HL-60/S4 (cell line): ENCODE results near the gene CTF1.
"Not testable (repeated sequence)": the region's sequence is repeated elsewhere in the genome, so short reads cannot be mapped to it uniquely, and the experiment has no call there.

Source experiments
- in situ Hi-C: fragments of 300-500 bp; cut with MboI; formaldehyde crosslinking; loops from 2 replicates; pipeline ENCODE4 v1.14.3; 2022; ENCODE audit warnings: low sequenced_read_pairs

The CTF1 gene

DNA sequence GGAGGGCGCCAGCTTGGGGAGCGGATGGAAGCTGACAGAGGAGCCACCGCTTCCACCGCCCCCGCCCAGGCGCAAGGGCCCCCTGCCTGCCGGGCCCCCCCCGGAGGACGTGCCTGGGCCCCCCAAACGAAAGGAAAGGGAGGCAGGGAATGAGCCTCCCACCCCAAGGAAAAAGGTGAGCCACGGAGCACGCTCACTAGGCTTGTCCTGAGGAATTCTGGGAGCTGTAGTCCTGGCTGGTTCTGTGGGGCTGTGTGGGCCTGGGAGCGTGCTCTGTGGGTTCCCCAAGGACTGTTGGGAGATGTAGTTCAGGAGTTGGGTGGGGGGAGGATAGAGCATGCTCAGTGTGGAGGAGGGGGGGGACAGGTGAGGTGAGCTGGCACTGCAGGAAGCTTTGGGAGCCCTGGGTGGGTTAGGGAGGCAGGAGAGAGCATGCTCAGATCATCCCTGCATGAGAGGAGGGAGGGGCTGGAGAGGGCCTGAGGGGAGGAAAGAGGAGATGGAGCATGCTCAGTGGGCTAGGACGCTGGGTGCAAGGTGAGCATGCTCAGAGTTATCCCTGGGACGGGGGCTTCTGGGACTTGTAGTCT lies 31.5 kb downstream of the CTF1 start:
- in situ Hi-C loops: no loop called here

GRCh38 chr16:30928390-30928789 lies 32.0 kb downstream of the CTF1 start:
- in situ Hi-C loops: no loop called here

DNA sequence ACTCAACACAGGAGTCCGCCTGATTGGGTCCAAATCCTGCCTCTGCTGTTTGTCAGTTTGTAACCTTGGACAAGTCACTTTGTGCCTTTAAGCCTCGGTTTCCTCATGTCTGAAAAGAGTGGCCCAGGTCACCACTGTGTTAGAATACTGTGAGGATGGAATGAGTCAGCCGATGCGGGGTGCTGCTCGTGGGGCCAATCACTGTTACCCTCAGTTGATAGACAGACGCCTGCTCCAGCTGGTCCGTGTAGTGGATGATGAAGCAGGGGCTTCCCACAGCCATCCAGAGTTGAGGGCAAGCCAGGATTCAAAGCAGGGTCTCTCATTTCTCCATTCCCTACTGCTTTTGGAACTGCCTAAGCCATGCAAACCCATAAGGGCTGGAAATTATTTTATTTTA lies 32.8 kb downstream of the CTF1 start:
- in situ Hi-C loops: no loop called here

GRCh38 chr16:30930160-30930571 lies 33.8 kb downstream of the CTF1 start:
- in situ Hi-C loops: no loop called here

GRCh38 chr16:30931068-30931650 lies 34.7 kb downstream of the CTF1 start:
- in situ Hi-C loops: no loop called here

DNA sequence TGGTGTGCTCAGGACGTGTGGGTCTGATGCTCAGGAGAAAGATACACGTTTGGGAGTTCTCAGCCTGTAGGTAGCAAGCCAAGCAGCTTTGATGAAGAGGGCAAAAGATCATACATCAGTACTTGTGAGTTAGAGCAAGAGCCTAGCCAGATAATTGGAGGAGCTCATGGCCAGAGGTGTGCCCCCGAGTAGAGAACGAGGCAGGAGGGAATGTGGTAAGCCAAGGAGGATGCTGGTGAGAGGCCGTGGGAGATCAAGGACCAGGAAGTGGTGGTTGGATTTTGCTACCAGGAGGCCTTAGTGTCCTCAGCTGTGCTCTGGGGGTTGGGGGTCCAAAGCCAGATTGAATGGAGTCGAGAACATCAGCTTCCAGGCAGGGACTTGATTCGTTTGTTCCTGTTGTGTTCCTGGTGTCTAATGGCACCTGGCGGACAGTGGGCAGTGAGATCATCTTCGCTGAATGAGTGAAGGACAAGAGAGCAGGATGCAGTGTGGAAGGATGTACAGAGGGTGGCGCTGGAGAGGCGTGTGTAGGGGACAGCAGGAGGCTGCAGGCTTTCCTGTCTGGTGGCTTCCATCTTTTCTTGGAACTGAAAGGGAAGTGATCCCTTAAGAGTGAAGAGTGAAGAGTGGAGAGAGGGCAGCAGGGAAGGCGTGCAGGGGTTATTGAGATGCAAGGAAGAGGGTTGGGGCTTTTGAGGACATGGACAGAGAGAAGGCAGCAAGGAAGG lies 38.6 kb downstream of the CTF1 start:
- in situ Hi-C loops: no loop called here

DNA sequence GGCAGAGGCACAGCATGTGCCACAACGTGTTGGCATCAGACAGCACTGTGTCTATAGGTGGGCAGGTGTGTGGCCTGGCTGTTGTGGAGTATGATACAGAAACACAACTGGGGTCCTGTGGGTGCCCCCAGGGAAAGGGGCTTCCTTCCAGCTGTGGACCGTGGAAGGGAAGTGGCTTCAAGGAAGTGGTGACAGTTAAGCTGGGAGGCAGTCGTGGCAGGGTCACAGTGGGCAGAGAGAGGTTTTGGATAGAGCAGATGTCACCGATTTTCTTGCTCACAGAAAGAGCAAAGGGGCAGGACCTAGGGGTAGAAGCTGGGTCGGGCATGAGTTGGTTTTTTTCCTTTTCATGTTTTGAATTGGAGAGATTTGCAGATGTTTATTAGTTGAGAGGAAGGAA lies 41.3 kb downstream of the CTF1 start:
- in situ Hi-C loops: no loop called here

DNA sequence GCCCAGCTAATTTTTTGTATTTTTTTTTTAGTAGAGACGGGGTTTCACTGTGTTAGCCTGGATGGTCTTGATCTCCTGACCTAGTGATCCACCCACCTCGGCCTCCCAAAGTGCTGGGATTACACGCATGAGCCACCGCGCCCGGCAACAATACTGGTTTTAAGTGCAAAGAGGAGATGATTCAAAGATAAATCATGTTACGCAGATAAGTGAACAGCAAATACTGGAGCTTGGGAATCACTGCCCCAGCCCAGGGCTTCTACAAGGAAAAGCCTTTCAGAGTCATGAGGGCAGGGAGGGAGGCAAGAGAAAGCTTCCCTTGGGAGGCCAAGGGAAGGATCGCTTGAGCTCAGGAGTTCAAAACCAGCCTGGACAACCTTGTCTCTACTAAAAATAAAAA lies 43.2 kb downstream of the CTF1 start:
- in situ Hi-C loops: not testable (repeated sequence)

- in situ Hi-C loops: no loop called here
Measured at GRCh38 chr16:30941600-30942425, 45.4 kb downstream of the CTF1 start.

DNA sequence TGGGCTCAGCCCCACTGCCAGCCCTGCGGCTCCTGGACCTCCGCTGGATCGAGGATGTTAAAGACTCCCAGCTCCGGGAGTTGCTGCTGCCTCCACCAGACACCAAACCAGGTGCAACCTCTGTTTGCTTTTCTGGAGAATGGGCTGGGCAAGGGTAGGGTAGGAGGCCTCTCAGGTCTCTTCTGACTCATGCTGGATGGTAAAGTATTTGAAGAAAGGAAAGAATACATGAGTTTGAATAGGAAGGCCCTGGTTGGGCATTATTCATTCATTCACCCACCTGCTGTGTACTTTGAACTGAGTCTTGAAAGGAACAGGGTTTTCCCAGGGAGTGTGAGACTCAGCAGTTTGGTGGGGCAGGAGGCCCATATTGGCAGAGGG lies 46.0 kb downstream of the CTF1 start:
- in situ Hi-C loops: no loop called here

DNA sequence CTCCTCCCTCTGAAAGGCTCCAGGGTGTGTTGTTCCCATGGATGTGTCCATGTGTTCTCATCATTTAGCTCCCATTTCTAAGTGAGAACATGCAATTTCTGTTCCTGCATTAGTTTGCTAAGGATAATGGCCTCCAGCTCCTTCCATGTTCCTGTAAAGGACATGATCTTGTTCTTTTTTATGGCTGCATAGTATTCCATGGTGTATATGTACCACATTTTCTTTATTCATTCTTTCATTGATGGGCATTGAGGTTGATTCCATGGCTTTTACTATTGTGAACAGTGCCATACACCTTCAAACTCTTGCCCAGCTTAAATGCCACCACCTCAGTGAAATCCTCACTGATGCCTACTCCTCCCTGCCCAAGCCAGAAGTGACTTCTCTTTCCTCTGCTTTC lies 47.9 kb downstream of the CTF1 start:
- in situ Hi-C loops: no loop called here

- in situ Hi-C loops: no loop called here
Measured at GRCh38 chr16:30946671-30947540, 50.5 kb downstream of the CTF1 start.

DNA sequence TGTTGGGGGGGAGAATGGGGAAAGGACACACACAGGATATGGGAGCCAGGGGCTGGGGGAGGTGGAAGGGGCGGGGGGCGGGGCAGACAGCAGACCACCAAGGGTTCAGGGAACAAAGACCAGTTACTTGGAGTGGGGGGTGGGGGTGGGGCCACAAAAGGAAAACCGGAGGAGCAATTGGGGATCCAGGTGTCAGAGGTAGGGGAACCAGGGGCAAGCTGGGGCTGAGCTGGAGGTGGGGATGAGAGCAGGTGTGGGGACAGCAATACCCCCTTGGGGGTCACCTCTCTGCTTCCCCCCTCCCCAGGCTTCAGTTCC lies 51.1 kb downstream of the CTF1 start:
- in situ Hi-C loops: no loop called here

GRCh38 chr16:30947859-30948666 lies 51.6 kb downstream of the CTF1 start:
- in situ Hi-C loops: no loop called here

DNA sequence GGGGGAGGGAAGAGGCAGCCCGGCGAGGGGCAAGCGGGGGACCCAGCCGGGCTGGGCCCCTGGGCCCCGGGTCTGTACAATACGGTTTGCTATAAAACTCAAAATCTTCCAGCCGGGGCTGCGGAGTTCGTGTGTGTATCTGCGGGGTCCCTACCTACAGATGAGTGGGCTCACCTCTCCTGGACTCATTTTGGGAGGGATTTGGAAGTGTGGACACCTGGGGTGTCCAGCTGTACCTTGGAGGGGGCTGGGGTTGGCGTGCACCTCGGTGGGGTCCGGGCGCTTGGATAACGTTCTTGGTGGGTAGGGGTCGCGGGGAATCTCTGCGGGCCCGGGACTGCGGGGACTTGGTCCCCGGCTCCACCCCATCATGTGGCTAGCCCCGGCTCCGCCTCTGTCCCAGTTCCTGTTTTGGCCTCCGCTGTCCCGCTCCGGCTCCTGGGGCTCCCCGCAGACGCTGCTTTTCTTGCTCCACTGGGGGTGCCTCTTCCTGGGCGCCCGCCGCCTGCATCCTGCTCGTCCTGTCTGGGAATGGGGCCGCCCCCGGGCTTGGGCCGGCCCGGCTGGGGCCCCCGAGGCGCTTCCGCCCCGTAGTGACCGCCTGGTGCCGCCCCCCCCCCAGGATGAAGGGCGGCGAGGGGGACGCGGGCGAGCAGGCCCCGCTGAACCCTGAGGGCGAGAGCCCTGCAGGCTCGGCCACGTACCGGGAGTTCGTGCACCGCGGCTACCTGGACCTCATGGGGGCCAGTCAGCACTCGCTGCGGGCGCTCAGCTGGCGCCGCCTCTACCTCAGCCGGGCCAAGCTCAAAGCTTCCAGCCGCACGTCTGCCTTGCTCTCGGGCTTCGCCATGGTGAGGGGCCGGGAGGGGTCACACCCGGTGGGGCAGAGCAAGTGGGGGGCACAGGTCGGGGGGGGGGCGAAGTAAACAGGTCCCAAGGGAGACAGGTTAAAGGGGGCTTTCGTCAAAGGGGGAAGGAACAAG lies 52.5 kb downstream of the CTF1 start, which contains the start of gene ORAI3:
Gene ORAI3 (plus strand): TSS at position 402 of the 983 bp plus-strand sequence. CDS start 222 bp downstream, at position 624.
- in situ Hi-C loops: no loop called here

- in situ Hi-C loops: loop anchor here (10.0 to 25.0 kb wide), 2 partner anchors 487 to 925 kb away; partner anchors contain the start of genes COX6A2, ZNF267 and ZNF843
Measured at GRCh38 chr16:30949650-30950515, 53.5 kb downstream of the CTF1 start.

- in situ Hi-C loops: loop anchor here (10.0 to 25.0 kb wide), 2 partner anchors 487 to 924 kb away; partner anchors contain the start of genes COX6A2, ZNF267 and ZNF843
Measured at GRCh38 chr16:30950516-30951065, 54.2 kb downstream of the CTF1 start.
